ENCODE data around the gene TEX47. TPM values are rescaled to one million over a fixed set of nuclear protein-coding genes. Genes with fewer than 3 reads are reported as not detected.

TEX47 gene
- total RNA-seq, 2 donors from 2014 or later, result not detected

DNA sequence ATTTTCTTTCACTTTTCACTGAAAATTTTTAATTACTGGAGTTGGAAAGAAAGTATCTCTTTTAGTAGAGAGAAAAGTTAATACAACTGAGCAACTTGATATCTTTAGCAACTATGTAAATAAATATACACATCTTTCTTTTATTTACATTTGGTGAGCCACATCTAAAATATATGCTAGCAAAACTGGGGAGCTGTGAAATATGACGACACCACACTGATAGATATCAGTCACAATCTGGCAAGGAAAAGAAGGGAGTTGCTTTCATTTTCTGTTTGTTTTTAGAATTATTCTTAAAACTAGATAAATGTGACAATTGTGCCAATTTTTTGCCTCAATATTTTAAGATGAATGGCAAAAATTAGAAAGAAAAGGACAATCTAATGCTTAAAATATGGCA lies 38.7 kb downstream of the TEX47 start:
- no peak for DNase-seq (ENCODE audit: low spot score)

DNA sequence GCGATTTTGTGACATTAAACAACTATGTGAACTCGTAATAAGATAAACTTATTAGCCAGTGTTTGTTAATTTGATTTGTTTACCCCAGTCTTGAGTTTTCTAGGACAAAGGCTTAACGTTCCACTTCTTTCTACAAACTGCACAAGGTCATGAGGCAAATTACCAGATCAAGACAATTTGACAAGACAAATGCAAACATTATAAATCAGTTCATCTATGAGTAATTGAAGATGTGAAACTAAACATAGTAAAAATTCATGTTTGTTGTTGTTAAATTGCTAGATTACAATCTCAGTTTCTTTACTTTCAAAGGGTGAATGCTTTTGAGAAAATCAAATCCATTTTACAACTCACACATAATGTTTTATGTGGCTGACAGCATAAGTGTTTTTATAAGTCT lies 49.4 kb downstream of the TEX47 start:
- H3K9me3 ChIP-seq, result no peaks in the 10 kb centered on the region
- no peak overlapping the region for H3K27ac ChIP-seq
- no peak for DNase-seq (ENCODE audit: low spot score)
- TF ChIP-seq CTCF (IDR thresholded peaks at IDR 0.05), result no peak
- no peak for ATAC-seq (ENCODE audit: insufficient number of reproducible peaks, low FRiP score, low read depth)
- H3K4me3 ChIP-seq, result no peak overlapping the region
- no peaks in the 10 kb centered on the region for H3K27me3 ChIP-seq (replicated peaks; ENCODE audit: insufficient read depth)
- H3K36me3 ChIP-seq, result no peaks in the 10 kb centered on the region
- H3K4me1 ChIP-seq (ENCODE audit: control insufficient read depth in 1 of 2, low read depth in 2 of 2), result no peaks in the 10 kb centered on the region

More for the DNA sequence above, 38.7 kb downstream of the TEX47 start:
- TF ChIP-seq CTCF (IDR thresholded peaks at IDR 0.05), result no peak
- Histone ChIP-seq H3K27me3 (replicated peaks; ENCODE audit: insufficient read depth) (no peaks in the 10 kb centered on the region), H3K4me3 (no peak overlapping the region), H3K36me3 (no peaks in the 10 kb centered on the region), H3K4me1 (ENCODE audit: control insufficient read depth in 1 of 2, low read depth in 2 of 2) (peaks cover 3 to 8% of the 10 kb centered on the region in 2 donors), H3K9me3 (no peaks in the 10 kb centered on the region), H3K27ac (no peak overlapping the region)
- ATAC-seq (ENCODE audit: insufficient number of reproducible peaks, low FRiP score, low read depth), result no peak

Other genes starting within 250 kb of the TEX47 start
- gene ZNF804B, start 36.0 kb downstream of the TEX47 start, total RNA-seq, result not detected

All from thoracic aorta (tissue), 2 donors.